GM19025 (cell line): ENCODE results near the gene ATP10B.
"Not testable (repeated sequence)": the region's sequence is repeated elsewhere in the genome, so short reads cannot be mapped to it uniquely, and the experiment has no call there.

Experiments used
- ATAC-seq: cut with Tn5 transposase; IDR thresholded peaks from one replicate; pipeline ENCODE4 v1.9.1; 2021; ENCODE audit warnings: mild to moderate bottlenecking, low read depth, moderate library complexity; ENCODE audit not compliant: unreplicated experiment

The ATP10B gene

GRCh38 chr5:160833806-160834205 is 18.2 kb downstream of the ATP10B start:
- ATAC-seq: no peak

- ATAC-seq: no peak
Measured at GRCh38 chr5:160831801-160832200, 20.2 kb downstream of the ATP10B start.

GRCh38 chr5:160824301-160825001 is 27.6 kb downstream of the ATP10B start:
- no peak for ATAC-seq

GRCh38 chr5:160812996-160813395 is 39.0 kb downstream of the ATP10B start:
- not testable (repeated sequence) for ATAC-seq

- no peak for ATAC-seq
Measured at GRCh38 chr5:160805376-160805775, 46.6 kb downstream of the ATP10B start.

DNA sequence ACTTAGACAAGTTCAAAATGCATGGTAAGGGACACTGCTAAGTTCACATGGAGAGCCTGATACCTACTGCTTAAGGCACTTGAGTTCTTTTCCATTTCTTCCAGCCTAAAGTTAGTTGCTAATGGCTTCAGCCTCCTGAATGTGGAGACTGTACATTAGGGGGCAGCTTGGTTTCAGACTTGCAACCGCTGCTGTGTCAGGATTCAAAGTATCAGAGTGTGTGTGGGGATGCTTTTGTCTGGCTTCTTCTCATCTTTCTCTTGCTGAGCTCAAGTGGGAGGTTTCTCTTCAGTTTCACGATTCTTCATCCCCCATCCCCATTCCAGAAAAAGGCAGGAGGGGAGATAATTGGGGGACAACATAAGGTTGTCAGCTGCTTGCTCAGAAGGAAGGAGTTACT is 49.4 kb downstream of the ATP10B start:
- ATAC-seq: no peak

- ATAC-seq: no peak
Measured at GRCh38 chr5:160800375-160801275, 51.4 kb downstream of the ATP10B start.

DNA sequence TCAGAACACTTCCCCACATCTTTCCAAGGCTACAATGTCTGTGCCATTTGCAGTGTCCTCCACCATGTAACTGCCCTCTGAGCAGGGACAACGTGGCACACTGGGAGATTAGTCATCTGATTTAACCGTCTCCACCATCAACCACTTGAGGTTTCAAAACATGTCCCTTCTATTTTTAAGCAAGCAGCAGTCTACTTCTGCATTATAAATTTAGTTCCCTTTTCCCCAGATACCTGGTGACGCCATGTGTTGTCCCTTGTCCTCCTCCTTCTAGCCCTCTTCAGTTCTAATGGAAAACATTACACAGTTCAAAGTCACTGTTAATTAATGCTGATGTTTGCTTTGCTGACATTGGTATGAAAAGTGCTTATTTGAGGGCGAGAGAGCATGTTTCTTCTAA is 52.8 kb downstream of the ATP10B start:
- ATAC-seq: no peak

DNA sequence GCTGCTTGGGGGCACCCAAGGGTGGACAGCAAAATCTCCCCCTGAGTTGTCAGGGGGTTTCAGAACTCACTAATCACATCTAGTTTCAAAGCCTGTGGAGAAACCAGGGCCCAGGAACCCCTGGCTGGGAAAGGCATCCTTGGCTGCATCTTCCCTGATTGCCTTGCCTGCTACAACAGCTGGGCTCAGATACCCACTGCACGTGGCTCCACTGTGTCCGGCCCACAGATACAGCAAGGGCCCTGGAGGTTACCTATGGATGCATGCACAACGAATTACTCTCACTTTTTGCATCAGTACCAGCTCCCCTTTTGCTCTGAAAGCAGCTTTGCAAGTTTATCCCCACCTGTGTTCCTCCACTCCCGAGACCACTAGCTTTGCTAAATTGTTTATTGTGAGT is 55.0 kb downstream of the ATP10B start:
- ATAC-seq: no peak

DNA sequence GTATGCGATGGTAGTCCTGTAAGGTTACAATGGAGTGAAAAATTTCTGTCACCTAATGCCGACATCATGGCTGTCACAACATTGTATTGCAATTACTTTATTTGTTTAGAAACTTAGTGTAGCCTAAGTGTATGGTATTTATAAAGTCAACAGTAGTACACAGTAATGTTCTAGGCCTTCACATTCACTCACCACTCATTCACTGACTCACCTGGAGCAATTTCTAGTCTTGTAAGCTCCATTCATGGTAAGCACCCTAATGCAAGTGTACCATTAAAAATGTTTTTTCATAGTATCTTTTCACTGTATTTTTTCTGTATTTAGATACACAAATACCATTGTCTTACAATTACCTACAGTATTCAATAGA is 58.5 kb downstream of the ATP10B start:
- ATAC-seq: no peak

DNA sequence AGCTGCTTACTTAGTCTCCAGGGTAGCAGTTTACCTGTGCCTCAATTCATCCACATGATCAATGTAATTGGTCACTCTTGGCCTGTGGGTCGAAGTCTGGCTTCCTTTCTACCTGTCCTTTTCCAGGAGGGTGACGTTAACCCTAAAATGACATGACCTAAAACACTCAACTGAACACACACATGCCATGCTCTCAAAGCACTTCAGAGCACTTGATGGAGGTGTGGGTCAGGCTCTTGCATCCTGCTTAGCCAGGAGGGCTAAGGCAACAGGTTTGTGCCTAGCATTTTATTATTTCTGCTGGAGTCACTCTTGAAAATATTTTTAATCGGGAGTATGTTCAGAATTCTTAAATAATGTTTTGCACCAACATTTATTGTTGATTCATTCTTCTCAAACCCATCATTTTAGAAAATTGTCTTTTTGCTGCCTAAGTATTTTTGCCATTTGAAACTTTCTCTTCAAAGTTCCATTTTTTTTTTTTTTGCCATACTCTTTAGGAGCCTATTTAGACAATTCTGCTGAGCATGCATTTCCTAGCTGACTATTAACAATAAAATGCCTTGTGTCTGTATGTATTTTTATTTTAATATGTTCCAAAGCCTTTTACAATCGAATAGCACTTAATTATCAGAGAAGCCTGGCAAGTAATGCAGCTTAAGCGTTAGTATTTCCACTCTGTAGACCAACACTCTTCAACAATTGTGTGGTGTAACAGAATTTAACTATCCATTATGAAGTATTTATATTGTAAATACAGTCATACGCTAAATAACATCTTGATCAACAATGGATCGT is 59.1 kb downstream of the ATP10B start:
- no peak for ATAC-seq

DNA sequence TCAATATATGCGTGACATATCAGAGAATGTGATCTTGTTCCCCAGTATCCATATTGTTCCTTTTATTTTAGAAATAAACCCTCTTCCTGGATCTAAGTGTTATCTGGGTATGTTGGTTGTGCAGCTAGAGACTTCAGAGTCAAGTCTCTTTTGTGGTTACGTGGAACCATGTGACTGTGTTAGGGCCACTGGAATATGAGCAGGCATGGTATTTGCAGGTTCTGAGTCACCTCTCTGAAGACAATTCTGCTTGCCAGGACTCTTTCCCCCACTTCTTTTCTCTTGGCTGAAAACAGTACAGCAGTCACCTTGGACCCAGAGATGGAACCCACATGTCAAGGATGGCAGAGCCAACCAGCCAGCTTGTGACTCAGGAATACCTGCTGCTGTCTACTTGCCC is 59.7 kb downstream of the ATP10B start:
- no peak for ATAC-seq

GRCh38 chr5:160789219-160789859 is 62.7 kb downstream of the ATP10B start:
- no peak for ATAC-seq

DNA sequence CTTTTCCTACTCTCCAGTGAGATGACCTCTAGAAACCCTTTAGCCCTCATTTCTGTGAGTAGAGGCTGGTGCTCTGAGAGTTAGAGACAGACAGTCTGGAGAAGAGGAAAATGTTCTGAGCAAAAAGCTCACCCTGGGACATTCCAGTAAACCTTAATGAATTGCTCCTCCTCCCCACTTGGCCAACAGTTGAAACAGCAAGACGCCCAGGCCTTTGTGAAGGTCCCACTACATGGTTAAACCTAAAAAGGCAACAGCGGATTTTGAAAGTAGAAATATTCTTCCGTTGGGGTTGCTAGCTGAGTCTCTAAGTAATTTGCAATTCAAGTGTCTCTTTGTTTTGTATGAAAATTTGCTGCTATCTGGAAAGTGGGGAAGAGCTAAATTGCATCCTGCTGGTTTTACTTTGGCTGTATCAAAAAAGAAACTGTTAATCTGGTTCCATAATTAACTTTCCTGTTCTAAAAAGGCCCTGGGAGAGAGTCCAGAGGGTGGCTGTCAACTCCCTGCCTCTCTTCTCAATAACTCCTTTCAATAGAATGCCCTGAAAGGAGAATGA is 63.8 kb downstream of the ATP10B start:
- ATAC-seq: no peak

DNA sequence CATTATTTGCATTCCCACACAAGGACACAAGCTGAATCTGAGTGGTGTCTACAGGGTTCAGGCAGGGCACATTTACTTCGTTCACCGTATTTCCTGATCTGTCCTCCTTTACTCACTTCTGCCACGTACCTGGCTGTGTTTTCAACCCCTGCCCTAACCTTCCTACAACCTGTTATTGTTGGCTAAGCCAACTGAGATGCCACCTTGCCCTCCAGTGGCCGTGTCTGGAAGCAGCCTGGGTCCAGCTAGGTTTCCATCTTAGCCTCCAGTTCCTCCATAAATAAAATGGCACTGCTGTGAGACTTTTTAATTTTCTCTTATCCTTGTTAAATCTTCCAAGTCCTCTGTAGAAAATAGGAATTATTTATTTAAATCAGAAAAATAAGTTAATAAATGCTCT is 64.8 kb downstream of the ATP10B start:
- no peak for ATAC-seq

GRCh38 chr5:160774666-160775315 is 77.2 kb downstream of the ATP10B start:
- no peak for ATAC-seq

GRCh38 chr5:160773646-160774410 is 78.2 kb downstream of the ATP10B start:
- ATAC-seq: no peak

DNA sequence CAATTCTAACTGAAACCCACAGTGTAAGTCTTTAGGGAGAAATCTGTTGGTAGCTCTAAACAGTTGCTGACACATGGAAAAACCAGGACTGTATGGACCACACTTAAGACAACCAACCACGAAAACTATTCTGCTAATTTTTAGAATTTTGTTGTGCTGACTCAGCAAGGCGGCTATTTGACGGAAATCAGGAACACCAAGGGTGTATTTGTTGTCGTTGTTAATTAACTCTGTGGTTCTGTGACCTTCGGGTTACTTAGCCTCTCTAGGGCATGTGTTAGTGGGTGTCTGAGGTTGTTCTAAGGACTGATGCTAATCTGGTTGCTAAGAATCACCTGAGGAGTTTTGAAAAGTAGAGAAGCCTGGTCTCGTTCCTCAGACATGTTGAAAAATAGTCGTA is 79.2 kb downstream of the ATP10B start:
- no peak for ATAC-seq

DNA sequence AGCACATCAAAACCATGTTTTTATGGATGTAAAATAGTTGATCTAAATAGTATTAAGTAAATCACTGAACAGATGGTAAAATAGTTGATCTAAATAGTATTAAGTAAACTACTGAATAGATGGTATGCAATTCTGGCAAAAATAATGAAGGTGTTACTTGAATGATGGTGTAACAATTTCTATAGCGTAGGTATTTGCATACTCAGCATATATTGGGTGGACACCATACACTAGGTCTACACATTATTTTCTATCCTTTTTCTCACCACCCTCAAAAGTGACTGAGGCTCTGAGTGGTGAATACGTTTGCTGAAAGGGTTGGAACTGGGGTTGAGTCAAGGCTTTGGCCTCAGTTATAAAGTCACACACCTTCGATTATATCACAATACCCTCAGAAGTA is 81.3 kb downstream of the ATP10B start:
- ATAC-seq: no peak
